ENCODE measurements around the gene CD84.
"Not testable (repeated sequence)": the region's sequence is repeated elsewhere in the genome, so short reads cannot be mapped to it uniquely, and the experiment has no call there.

Gene CD84

GRCh38 chr1:160614410-160614809 is 35.1 kb upstream of the CD84 start:
- in situ Hi-C loops (cut with HindIII; ENCODE audit: low pct_ligation_motif_present, low pct_unique_long_range_greater_than_20kb, low sequenced_read_pairs) = no loop called here
- DNase-seq = no peak

DNA sequence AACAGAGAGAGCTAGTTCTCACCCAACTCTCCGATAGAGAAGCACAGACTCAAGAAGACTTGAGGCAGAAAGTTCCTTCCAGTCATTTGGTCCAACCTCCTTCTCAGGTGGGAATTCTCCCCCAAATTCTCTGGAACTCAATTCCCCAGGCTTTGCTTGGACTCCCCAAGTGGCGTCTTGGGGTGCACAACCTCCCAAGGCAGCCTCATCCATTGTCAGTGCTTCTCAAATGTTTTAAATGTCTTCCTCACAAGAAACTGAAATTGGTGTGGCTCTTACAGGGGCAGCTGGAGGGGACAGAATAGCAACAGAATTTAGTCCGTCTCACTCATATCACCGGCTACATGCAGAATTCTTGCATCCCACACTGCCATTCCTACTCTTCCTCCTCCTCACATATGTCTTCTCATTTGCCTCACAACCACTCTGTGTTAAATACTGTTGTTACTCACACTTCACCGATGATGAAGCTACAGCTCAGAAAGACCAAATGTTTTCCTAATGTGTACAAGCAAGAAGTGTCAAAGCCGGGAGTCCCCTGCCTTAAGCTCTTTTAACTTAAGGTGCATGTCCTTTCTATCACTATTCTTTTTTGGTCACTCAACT is 33.4 kb upstream of the CD84 start:
- in situ Hi-C loops (cut with HindIII; ENCODE audit: low pct_ligation_motif_present, low pct_unique_long_range_greater_than_20kb, low sequenced_read_pairs) = no loop called here
- no peak for DNase-seq

GRCh38 chr1:160610569-160611242 is 31.4 kb upstream of the CD84 start:
- DNase-seq = no peak
- in situ Hi-C loops (cut with HindIII; ENCODE audit: low pct_ligation_motif_present, low pct_unique_long_range_greater_than_20kb, low sequenced_read_pairs) = no loop called here

DNA sequence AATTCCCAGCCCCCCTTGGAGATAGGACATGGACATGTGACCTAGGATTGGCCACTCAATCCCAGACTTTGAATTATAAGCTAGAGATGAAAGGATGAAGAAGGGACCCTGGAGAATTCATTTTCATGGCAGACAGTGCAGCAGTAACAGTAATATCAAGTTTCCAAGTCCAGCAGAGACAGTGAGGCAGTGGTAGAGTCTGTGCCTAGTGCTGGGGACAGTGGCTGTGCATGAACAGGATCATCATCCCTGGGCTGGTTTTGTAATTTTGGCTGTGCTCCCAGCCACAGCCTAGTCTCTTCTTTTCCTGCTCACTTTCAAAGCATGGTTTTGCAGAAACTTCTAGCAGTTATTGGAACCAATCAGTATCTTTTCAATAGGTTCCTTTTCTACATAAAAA is 29.6 kb upstream of the CD84 start:
- in situ Hi-C loops (cut with HindIII; ENCODE audit: low pct_ligation_motif_present, low pct_unique_long_range_greater_than_20kb, low sequenced_read_pairs) = no loop called here

GRCh38 chr1:160608514-160608913 is 29.2 kb upstream of the CD84 start:
- no peak for DNase-seq
- in situ Hi-C loops (cut with HindIII; ENCODE audit: low pct_ligation_motif_present, low pct_unique_long_range_greater_than_20kb, low sequenced_read_pairs) = no loop called here

More for the DNA sequence above, 29.6 kb upstream of the CD84 start:
- no peak for DNase-seq

- in situ Hi-C loops (cut with HindIII; ENCODE audit: low pct_ligation_motif_present, low pct_unique_long_range_greater_than_20kb, low sequenced_read_pairs) = no loop called here
- DNase-seq = no peak
Observed at GRCh38 chr1:160608057-160608456, 28.8 kb upstream of the CD84 start.

DNA sequence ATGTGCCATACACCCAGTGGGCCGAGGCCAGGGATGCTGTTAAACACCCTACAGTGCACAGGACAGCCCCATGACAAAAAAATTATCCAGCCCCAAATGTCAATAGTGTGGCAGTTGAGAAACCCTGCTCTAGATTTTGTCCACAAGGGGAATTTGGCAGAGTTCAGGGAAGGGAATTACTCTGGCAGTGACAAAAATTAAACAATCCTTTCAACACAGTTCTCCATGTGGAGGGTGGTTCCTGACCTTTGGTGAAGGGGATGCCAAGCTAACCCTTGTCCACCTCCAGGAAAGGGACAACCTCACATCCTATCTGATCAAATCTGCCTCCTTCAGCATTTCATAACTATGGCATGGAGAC is 28.4 kb upstream of the CD84 start:
- no peak for DNase-seq
- in situ Hi-C loops (cut with HindIII; ENCODE audit: low pct_ligation_motif_present, low pct_unique_long_range_greater_than_20kb, low sequenced_read_pairs) = no loop called here

- DNase-seq = peak; percentile 86
Observed at GRCh38 chr1:160607011-160607671, 27.8 kb upstream of the CD84 start.

DNA sequence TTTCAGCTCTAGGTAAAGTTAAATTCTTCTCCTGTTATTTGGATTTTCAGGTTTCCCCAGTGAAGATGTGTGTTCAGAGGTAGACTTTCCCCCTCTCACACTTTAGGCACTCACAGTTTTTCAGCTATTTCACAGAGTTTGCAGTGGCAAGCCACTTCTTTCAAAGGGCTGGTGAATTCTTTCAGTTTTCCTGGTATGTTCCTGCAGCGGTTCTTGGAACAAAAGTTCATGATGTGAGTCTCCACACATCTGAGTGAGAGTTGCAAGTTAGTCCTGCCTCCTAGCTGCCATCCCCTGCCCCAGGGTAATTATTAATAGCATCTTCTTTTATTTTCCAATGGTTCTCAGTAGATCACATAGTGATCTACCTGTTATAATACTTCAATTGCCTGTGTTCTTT is 27.3 kb upstream of the CD84 start:
- no peak for DNase-seq
- in situ Hi-C loops (cut with HindIII; ENCODE audit: low pct_ligation_motif_present, low pct_unique_long_range_greater_than_20kb, low sequenced_read_pairs) = no loop called here

More at GRCh38 chr1:160607011-160607671, 27.8 kb upstream of the CD84 start:
- in situ Hi-C loops (cut with HindIII; ENCODE audit: low pct_ligation_motif_present, low pct_unique_long_range_greater_than_20kb, low sequenced_read_pairs) = no loop called here

- no peak for DNase-seq
- in situ Hi-C loops (cut with HindIII; ENCODE audit: low pct_ligation_motif_present, low pct_unique_long_range_greater_than_20kb, low sequenced_read_pairs) = no loop called here
Observed at GRCh38 chr1:160605792-160606479, 26.6 kb upstream of the CD84 start.

DNA sequence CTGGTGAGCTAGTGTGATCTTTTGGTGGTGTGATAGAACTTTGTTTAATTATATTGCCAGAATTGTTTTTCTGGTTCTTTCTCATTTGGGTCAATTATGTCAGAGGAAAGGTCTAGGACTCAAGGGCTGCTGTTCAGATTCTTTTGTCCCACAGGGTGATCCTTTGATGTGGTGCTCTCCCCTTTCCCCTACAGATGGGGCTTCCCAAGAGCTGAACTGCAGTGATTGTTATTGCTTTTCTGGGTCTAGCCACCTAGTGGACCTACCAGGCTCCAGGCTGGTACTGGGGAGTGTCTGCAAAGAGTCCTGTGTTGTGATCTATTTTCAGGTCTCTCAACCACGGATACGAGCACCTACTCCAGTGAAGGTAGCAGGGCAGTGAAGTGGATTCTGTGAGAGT is 25.9 kb upstream of the CD84 start:
- DNase-seq = no peak
- in situ Hi-C loops (cut with HindIII; ENCODE audit: low pct_ligation_motif_present, low pct_unique_long_range_greater_than_20kb, low sequenced_read_pairs) = no loop called here

DNA sequence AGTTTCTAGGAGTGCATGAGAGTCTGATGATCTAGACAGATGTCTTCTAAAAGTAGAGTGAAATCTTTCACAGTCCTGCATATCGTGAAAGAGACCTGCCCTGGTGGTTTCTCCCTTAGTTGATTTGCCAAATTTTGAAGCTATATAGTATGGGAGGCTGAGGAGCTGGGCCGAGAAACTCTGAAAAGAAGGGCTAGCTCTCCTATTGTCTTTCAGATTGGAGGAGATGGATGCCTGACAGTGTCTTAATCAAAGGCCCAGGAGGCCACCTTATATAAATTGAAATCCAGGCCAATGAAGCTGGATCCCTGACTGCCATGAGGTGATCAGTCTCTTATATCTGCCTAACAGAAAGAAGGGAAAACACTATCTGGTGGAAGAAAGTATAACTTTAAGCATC is 18.4 kb upstream of the CD84 start:
- in situ Hi-C loops (cut with HindIII; ENCODE audit: low pct_ligation_motif_present, low pct_unique_long_range_greater_than_20kb, low sequenced_read_pairs) = no loop called here
- no peak for DNase-seq

DNA sequence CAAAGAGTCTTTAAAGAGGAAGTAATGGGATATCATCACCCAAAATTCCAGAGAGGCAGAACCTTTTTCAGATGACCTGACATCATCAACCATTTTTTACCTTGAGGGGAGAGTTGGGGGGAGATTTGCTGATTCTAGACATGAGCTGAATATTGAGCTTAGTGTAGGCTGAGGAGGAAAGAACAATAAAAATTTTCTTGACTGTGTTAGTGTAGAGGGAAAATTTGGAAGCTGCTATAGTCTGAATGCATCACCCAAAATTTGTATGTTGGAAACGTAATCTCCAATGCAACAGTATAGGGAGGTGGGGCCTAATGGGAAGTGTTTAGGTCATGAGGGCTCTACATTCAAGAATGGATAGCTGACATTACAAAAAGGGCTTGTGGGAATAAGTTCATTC is 17.8 kb upstream of the CD84 start:
- in situ Hi-C loops (cut with HindIII; ENCODE audit: low pct_ligation_motif_present, low pct_unique_long_range_greater_than_20kb, low sequenced_read_pairs) = no loop called here
- no peak for DNase-seq

GRCh38 chr1:160590488-160590887 is 11.2 kb upstream of the CD84 start:
- in situ Hi-C loops (cut with HindIII; ENCODE audit: low pct_ligation_motif_present, low pct_unique_long_range_greater_than_20kb, low sequenced_read_pairs) = no loop called here
- DNase-seq = no peak

DNA sequence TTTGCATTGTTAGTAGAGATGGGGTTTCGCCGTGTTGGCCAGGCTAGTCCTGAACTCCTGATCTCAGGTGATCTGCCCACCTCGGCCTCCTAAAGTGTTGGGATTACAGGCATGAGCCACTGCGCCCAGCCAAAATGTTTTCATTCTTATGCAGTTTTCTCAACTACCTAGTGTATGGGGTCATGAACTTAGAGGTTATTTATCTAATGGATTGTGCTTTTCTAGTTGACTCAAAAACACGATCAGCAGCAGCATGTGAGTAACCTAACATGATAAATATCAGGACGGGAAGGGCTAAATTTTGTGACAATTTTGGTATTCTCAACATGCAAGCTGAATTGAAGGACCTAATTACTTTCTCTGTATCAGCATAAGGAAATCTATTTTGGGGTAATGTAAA is 9.2 kb upstream of the CD84 start:
- in situ Hi-C loops (cut with HindIII; ENCODE audit: low pct_ligation_motif_present, low pct_unique_long_range_greater_than_20kb, low sequenced_read_pairs) = no loop called here
- no peak for DNase-seq

- no peak for DNase-seq
- in situ Hi-C loops (cut with HindIII; ENCODE audit: low pct_ligation_motif_present, low pct_unique_long_range_greater_than_20kb, low sequenced_read_pairs) = no loop called here
Observed at GRCh38 chr1:160584784-160585183, 5.5 kb upstream of the CD84 start.

DNA sequence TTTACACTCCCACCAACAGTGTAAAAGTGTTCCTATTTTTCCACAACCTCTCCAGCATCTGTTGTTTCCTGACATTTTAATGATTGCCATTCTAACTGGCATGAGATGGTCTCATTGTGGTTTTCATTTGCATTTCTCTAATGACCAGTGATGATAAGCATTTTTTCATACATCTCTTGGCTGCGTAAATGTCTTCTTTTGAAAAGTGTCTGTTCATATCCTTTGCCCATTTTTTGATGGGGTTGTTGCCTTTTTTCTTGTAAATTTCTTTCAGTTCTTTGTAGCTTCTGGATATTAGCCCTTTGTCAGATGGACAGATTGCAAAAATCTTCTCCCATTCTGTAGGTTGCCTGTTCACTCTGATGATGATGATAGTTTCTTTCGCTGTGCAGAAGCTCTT is 3.7 kb upstream of the CD84 start:
- in situ Hi-C loops (cut with HindIII; ENCODE audit: low pct_ligation_motif_present, low pct_unique_long_range_greater_than_20kb, low sequenced_read_pairs); DNase-seq: not testable (repeated sequence)

GRCh38 chr1:160581961-160582360 is 2.7 kb upstream of the CD84 start:
- no peak for DNase-seq
- in situ Hi-C loops (cut with HindIII; ENCODE audit: low pct_ligation_motif_present, low pct_unique_long_range_greater_than_20kb, low sequenced_read_pairs) = no loop called here

- no peak for DNase-seq
- in situ Hi-C loops (cut with HindIII; ENCODE audit: low pct_ligation_motif_present, low pct_unique_long_range_greater_than_20kb, low sequenced_read_pairs) = no loop called here
Observed at GRCh38 chr1:160580221-160580812, 1.0 kb upstream of the CD84 start.

Data from ACHN (cell line).